Testis (tissue), 2 donors: ENCODE data around the gene ALOX5AP.

Experiments
- POLR2A ChIP-seq: fragments of 450-650 bp; IDR thresholded peaks from one replicate; pipeline ENCODE4 v1.6.1; 2017; ENCODE audit warnings: antibody characterized with exemption, mild to moderate bottlenecking, moderate library complexity
- TF ChIP-seq, protein P1 (sequence below), 3 experiments: fragments of 450-650 bp in 2 of 3; fragments of 200-600 bp in 1 of 3; sonication (generic) in 1 of 3; IDR thresholded peaks; one replicate each; pipeline ENCODE4 v1.5.1; 2016 to 2019; ENCODE audit warnings: antibody characterized with exemption in 3 of 3, mild to moderate bottlenecking in 2 of 3, moderate library complexity in 1 of 3

GRCh38 chr13:30698488-30699005 is 36.8 kb upstream of the ALOX5AP start:
- no peak for TF ChIP-seq POLR2A
- TF ChIP-seq, protein P1, sequence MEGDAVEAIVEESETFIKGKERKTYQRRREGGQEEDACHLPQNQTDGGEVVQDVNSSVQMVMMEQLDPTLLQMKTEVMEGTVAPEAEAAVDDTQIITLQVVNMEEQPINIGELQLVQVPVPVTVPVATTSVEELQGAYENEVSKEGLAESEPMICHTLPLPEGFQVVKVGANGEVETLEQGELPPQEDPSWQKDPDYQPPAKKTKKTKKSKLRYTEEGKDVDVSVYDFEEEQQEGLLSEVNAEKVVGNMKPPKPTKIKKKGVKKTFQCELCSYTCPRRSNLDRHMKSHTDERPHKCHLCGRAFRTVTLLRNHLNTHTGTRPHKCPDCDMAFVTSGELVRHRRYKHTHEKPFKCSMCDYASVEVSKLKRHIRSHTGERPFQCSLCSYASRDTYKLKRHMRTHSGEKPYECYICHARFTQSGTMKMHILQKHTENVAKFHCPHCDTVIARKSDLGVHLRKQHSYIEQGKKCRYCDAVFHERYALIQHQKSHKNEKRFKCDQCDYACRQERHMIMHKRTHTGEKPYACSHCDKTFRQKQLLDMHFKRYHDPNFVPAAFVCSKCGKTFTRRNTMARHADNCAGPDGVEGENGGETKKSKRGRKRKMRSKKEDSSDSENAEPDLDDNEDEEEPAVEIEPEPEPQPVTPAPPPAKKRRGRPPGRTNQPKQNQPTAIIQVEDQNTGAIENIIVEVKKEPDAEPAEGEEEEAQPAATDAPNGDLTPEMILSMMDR (IDR thresholded peaks at IDR 0.05): no peak
